Fibroblast of lung (primary cell): ENCODE results near the gene SUPT4H1. TPM values are rescaled to one million over a fixed set of nuclear protein-coding genes. Genes with fewer than 3 reads are reported as not detected.

ENCODE experiments used
- DNase-seq, 2 donors: peaks; one replicate each; pipeline versions ENCODE4 v3.0.0 to v3.0.0-alpha.2; 2010; ENCODE audit warnings: low read depth in 2 of 2
- H2AFZ ChIP-seq: 2 replicates; pipeline ENCODE4 v1.5.1; 2012; ENCODE audit warnings: low read length, control low read depth, inconsistent platforms
- H3K27ac ChIP-seq: 2 replicates; pipeline ENCODE4 v1.5.1; 2011; ENCODE audit warnings: low read length, control low read depth; ENCODE audit not compliant: insufficient read depth
- H3K27me3 ChIP-seq: 2 replicates; pipeline ENCODE4 v1.5.1; 2011; ENCODE audit warnings: mild to moderate bottlenecking, low read length; ENCODE audit not compliant: control insufficient read depth, insufficient read depth
- H3K36me3 ChIP-seq: 2 replicates; pipeline ENCODE4 v1.5.1; 2011; ENCODE audit warnings: low read length; ENCODE audit not compliant: control insufficient read depth, insufficient read depth
- H3K4me1 ChIP-seq: 2 replicates; pipeline ENCODE4 v1.5.1; 2011; ENCODE audit warnings: low read length; ENCODE audit not compliant: control insufficient read depth, insufficient read depth; ENCODE audit errors: extremely low read depth
- H3K4me2 ChIP-seq: 2 replicates; pipeline ENCODE4 v1.5.1; 2011; ENCODE audit warnings: low read length, control low read depth; ENCODE audit not compliant: insufficient read depth; ENCODE audit errors: extremely low read depth
- H3K4me3 ChIP-seq, 4 experiments: fragments of 200-600 bp in 1 of 4; sonication (generic) in 1 of 4; replicated peaks in 1 of 4; 2 replicates each; pipeline ENCODE4 v1.5.1; 2011 to 2016; ENCODE audit warnings: low read length in 4 of 4, low read depth in 3 of 4, mild to moderate bottlenecking in 3 of 4, control low read depth in 2 of 4, inconsistent platforms in 1 of 4, mixed read lengths in 1 of 4; ENCODE audit not compliant: insufficient read depth in 1 of 4; ENCODE audit errors: control extremely low read depth in 1 of 4
- H3K79me2 ChIP-seq: 2 replicates; pipeline ENCODE4 v1.5.1; 2012; ENCODE audit warnings: mild to moderate bottlenecking, low read length, inconsistent platforms; ENCODE audit not compliant: control insufficient read depth, insufficient read depth
- H3K9ac ChIP-seq: 2 replicates; pipeline ENCODE4 v1.5.1; 2011; ENCODE audit warnings: mild to moderate bottlenecking, low read length, control low read depth; ENCODE audit not compliant: insufficient read depth
- H3K9me3 ChIP-seq: 2 replicates; pipeline ENCODE4 v1.5.1; 2012; ENCODE audit warnings: low read depth, low read length; ENCODE audit not compliant: control insufficient read depth, insufficient read depth
- H4K20me1 ChIP-seq: 2 replicates; pipeline ENCODE4 v1.5.1; 2011; ENCODE audit warnings: low read length; ENCODE audit not compliant: control insufficient read depth, insufficient read depth; ENCODE audit errors: extremely low read depth
- EZH2 ChIP-seq: IDR thresholded peaks from 2 replicates; pipeline ENCODE4 v1.5.1; 2012; ENCODE audit warnings: low read length, control low read depth, mild to moderate bottlenecking; ENCODE audit errors: missing control alignments
- polyA plus RNA-seq, 2 donors: library from polyadenylated mRNA; depleted of rRNA in 1 of 2; stranded (reverse) in 1 of 2; unstranded in 1 of 2; fragments of >200 nt; gene quantifications; 2 replicates each; pipeline ENCODE4 v1.2.1, GENCODE V29; 2011 to 2012; ENCODE audit warnings: missing spikeins in 1 of 2
- total RNA-seq: library from RNA; depleted of rRNA; stranded (reverse); fragments of >200 nt; gene quantifications from 2 replicates; pipeline ENCODE4 v1.2.1, GENCODE V29; 2014
- TF ChIP-seq, protein P1 (sequence below), 2 donors: IDR thresholded peaks in 1 of 2; conservative IDR thresholded peaks in 1 of 2; 1 replicate in 1 of 2; 2 replicates in 1 of 2; pipeline ENCODE4 v1.5.1; 2011 to 2012; ENCODE audit warnings: low read length in 2 of 2, control low read depth in 1 of 2, inconsistent platforms in 1 of 2, low read depth in 1 of 2, mild to moderate bottlenecking in 1 of 2

The SUPT4H1 gene
- total and polyA plus RNA-seq, 2 donors (not counting 1 experiment from before 2014, with no cell fraction given), result 41.9 to 207 TPM

- Histone ChIP-seq H3K27me3 (no peaks in the 10 kb centered on the region), H3K36me3 (no peaks in the 10 kb centered on the region), H4K20me1 (no peaks in the 10 kb centered on the region), H3K9me3 (no peaks in the 10 kb centered on the region), H3K4me1 (no peaks in the 10 kb centered on the region), H2AFZ (no peak overlapping the region), H3K27ac (no peak overlapping the region), H3K4me2 (no peak overlapping the region), H3K79me2 (no peaks in the 10 kb centered on the region), H3K9ac (no peak overlapping the region), H3K4me3 (no peak overlapping the region)
- DNase-seq, result no peak
- TF ChIP-seq, protein P1, sequence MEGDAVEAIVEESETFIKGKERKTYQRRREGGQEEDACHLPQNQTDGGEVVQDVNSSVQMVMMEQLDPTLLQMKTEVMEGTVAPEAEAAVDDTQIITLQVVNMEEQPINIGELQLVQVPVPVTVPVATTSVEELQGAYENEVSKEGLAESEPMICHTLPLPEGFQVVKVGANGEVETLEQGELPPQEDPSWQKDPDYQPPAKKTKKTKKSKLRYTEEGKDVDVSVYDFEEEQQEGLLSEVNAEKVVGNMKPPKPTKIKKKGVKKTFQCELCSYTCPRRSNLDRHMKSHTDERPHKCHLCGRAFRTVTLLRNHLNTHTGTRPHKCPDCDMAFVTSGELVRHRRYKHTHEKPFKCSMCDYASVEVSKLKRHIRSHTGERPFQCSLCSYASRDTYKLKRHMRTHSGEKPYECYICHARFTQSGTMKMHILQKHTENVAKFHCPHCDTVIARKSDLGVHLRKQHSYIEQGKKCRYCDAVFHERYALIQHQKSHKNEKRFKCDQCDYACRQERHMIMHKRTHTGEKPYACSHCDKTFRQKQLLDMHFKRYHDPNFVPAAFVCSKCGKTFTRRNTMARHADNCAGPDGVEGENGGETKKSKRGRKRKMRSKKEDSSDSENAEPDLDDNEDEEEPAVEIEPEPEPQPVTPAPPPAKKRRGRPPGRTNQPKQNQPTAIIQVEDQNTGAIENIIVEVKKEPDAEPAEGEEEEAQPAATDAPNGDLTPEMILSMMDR (conservative IDR thresholded peaks at IDR 0.05 in 1 of 2, IDR thresholded peaks at IDR 0.05 in 1 of 2; ENCODE audit: low read depth in 1 of 2, low read length in 2 of 2), result no peak
- TF ChIP-seq EZH2, result no peak
These were observed 44.4 kb downstream of the SUPT4H1 start for GRCh38 chr17:58307468-58308172.

DNA sequence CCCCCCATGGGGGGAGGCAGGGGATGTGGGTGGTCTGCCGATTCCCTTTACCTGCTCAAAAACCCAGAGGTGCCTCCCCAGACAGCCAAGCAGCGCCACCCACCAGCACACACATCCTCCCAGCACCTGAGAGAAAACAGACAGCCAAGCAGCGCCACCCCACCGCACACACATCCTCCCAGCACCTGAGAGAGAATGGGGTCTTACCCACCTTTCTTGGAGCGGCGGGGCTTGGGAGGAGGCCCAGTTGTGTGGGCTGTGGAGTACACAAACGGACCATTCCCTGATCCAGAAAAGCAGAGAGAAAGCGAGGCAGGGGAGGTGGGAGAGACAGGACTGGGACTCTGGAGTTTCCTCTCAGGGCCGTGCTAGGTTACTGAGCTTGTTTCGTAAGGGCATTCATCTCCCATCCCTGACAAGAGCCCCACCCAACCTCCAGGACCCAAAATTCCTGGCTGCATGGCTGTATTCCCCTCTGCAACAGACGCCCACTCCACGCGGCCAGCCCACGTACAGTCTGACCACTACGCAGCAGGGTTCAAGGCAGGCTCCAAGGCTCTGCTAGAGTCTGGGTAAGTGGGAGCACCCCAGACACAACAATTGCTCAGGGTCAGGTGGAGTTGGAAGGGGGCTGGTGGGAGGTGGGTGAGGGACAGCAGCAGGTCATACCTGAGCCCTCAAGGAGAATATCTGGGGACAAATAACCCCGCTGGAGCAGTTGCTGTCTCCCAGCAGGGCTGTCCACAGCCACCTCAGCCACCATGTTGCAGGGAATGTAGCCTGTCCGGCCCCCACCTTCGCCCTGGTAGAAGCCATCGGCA, 45.7 kb downstream of the SUPT4H1 start:
- H3K79me2 ChIP-seq, result no peaks in the 10 kb centered on the region
- no peaks in the 10 kb centered on the region for H3K27me3 ChIP-seq
- H3K27ac ChIP-seq, result no peak overlapping the region
- H3K36me3 ChIP-seq, result no peaks in the 10 kb centered on the region
- H3K9ac ChIP-seq, result no peak overlapping the region
- no peak overlapping the region for H3K4me3 ChIP-seq
- no peak overlapping the region for H2AFZ ChIP-seq
- TF ChIP-seq, protein P1 (conservative IDR thresholded peaks at IDR 0.05 in 1 of 2, IDR thresholded peaks at IDR 0.05 in 1 of 2; ENCODE audit: low read depth in 1 of 2, low read length in 2 of 2), result no peak
- no peak for TF ChIP-seq EZH2
- H4K20me1 ChIP-seq, result no peaks in the 10 kb centered on the region
- H3K9me3 ChIP-seq, result no peaks in the 10 kb centered on the region
- no peak for DNase-seq
- no peaks in the 10 kb centered on the region for H3K4me1 ChIP-seq
- no peak overlapping the region for H3K4me2 ChIP-seq

- Histone ChIP-seq H3K4me1 (no peaks in the 10 kb centered on the region), H3K4me3 (no peak overlapping the region), H4K20me1 (no peaks in the 10 kb centered on the region), H2AFZ (no peak overlapping the region), H3K79me2 (no peaks in the 10 kb centered on the region), H3K9me3 (no peaks in the 10 kb centered on the region), H3K4me2 (no peak overlapping the region), H3K9ac (no peak overlapping the region), H3K36me3 (no peaks in the 10 kb centered on the region), H3K27me3 (no peaks in the 10 kb centered on the region), H3K27ac (no peak overlapping the region)
- TF ChIP-seq, protein P1 (conservative IDR thresholded peaks at IDR 0.05 in 1 of 2, IDR thresholded peaks at IDR 0.05 in 1 of 2; ENCODE audit: low read depth in 1 of 2, low read length in 2 of 2), result no peak
- TF ChIP-seq EZH2, result no peak
- DNase-seq, result no peak
These were observed 46.4 kb downstream of the SUPT4H1 start for GRCh38 chr17:58305626-58306025.
